Right lobe of liver (tissue), 6 donors: ENCODE data around the gene IER2. TPM values are rescaled to one million over a fixed set of nuclear protein-coding genes. Genes with fewer than 3 reads are reported as not detected.

ENCODE experiments used
- ATAC-seq, 4 donors: fragments of 200-7000 bp; cut with Tn5 transposase; one replicate each; pipeline ENCODE4 v1.9.1; 2020; ENCODE audit warnings: mild to moderate bottlenecking in 4 of 4, moderate library complexity in 4 of 4
- DNase-seq, 3 donors: peaks; one replicate each; pipeline ENCODE4 v3.0.0-alpha.2; 2020
- H3K27ac ChIP-seq, 3 donors: fragments of 200-600 bp; one replicate each; pipeline ENCODE4 v1.8.0; 2022
- H3K27me3 ChIP-seq, 2 donors: fragments of 200-600 bp; one replicate each; pipeline ENCODE4 v1.8.0; 2022
- H3K36me3 ChIP-seq, 4 donors: fragments of 200-600 bp; sonication (generic) in 1 of 4; one replicate each; pipeline versions ENCODE4 v1.5.1 to v1.8.0; 2017 to 2022; ENCODE audit warnings: control low read depth in 1 of 4
- H3K4me1 ChIP-seq, 4 donors: fragments of 200-600 bp; sonication (generic) in 1 of 4; one replicate each; pipeline versions ENCODE4 v1.5.1 to v1.8.0; 2017 to 2022; ENCODE audit warnings: control low read depth in 1 of 4
- H3K4me3 ChIP-seq, 3 donors: fragments of 200-600 bp; one replicate each; pipeline ENCODE4 v1.8.0; 2022
- H3K9me3 ChIP-seq, 4 donors: fragments of 200-600 bp; sonication (generic) in 1 of 4; one replicate each; pipeline versions ENCODE4 v1.5.1 to v1.8.0; 2017 to 2022; ENCODE audit warnings: control low read depth in 1 of 4
- CTCF ChIP-seq, 4 donors: fragments of 200-600 bp in 3 of 4; fragments of 450-650 bp in 1 of 4; IDR thresholded peaks; one replicate each; pipeline versions ENCODE4 v1.5.1 to v1.8.0; 2016 to 2022; ENCODE audit warnings: antibody characterized with exemption in 4 of 4, mild to moderate bottlenecking in 2 of 4
- POLR2A ChIP-seq: fragments of 450-650 bp; IDR thresholded peaks from one replicate; pipeline ENCODE4 v1.6.1; 2017; ENCODE audit warnings: antibody characterized with exemption, mild to moderate bottlenecking
- WGBS: methylation state at CpG from one replicate; pipeline ENCODE4 v1.1.6; 2018; ENCODE audit warnings: low coverage, low lambda C conversion rate; ENCODE audit not compliant: insufficient coverage; ENCODE audit errors: missing lambda C conversion rate; 5-methylcytosine and 5-hydroxymethylcytosine counted together
- intact Hi-C, 2 donors: fragments of 100-400 bp; cut with DNase I; formaldehyde crosslinking; loops; one replicate each; pipeline versions ENCODE4 v1.11.2 to v1.14.1; 2022
- total RNA-seq, 6 experiments: library from RNA; depleted of rRNA in 2 of 6; stranded (reverse); fragments of >200 nt in 2 of 6; fragmentation: NEBNext Ultra II Directional in 3 of 6; extraction: Animal tissue kit (Norgen Biotek cat#: 25700) in 3 of 6; gene quantifications; one replicate each; pipeline versions ENCODE4 v1.1.0 to v1.2.4, GENCODE V29; 2016 to 2023
- donor health status: DM: no; HTN: yes; CAD: no.
- donor health status: DM: no; HTN: no; CAD: no.
- donor health status: DM: no; HTN: no; CAD: no.
- donor health status: DM: no; HTN: yes; CAD: no.
- donor health status: DM: no; HTN: yes; CAD: no.

The IER2 gene
- total RNA-seq, 6 experiments from 2014 or later = 19.1 to 86.6 (median 23.8) TPM

GRCh38 chr19:13121551-13122274, 28.5 kb upstream of the IER2 start:
- Histone ChIP-seq H3K9me3 (no peaks in the 10 kb centered on the region), H3K4me3 (no peak overlapping the region), H3K4me1 (peaks cover 0 to 8% (median 3%) of the 10 kb centered on the region in 4 donors), H3K27ac (no peak overlapping the region), H3K36me3 (no peaks in the 10 kb centered on the region), H3K27me3 (no peaks in the 10 kb centered on the region)
- ATAC-seq = no peak
- intact Hi-C loops = no loop called here
- 66% methylated on average over 8 of the region's 18 CpGs for WGBS
- TF ChIP-seq POLR2A = no peak
- TF ChIP-seq CTCF (IDR thresholded peaks at IDR 0.05) = no peak
- no peak for DNase-seq

- no peak overlapping the region for H3K4me3 ChIP-seq
- 66% methylated on average over 3 of the region's 13 CpGs for WGBS
- DNase-seq = no peak
- H3K9me3 ChIP-seq = no peaks in the 10 kb centered on the region
- intact Hi-C loops = no loop called here
- H3K4me1 ChIP-seq = peaks cover 0 to 8% (median 3%) of the 10 kb centered on the region in 4 donors
- no peak overlapping the region for H3K27ac ChIP-seq
- ATAC-seq = no peak
- no peak for TF ChIP-seq CTCF (IDR thresholded peaks at IDR 0.05)
- TF ChIP-seq POLR2A = no peak
- H3K36me3 ChIP-seq = no peaks in the 10 kb centered on the region
- no peaks in the 10 kb centered on the region for H3K27me3 ChIP-seq
Measured at GRCh38 chr19:13122275-13122878, 27.8 kb upstream of the IER2 start.

- no peak for TF ChIP-seq CTCF (IDR thresholded peaks at IDR 0.05)
- no peak for TF ChIP-seq POLR2A
- no peak for ATAC-seq
- Histone ChIP-seq H3K36me3 (no peaks in the 10 kb centered on the region), H3K27me3 (no peaks in the 10 kb centered on the region), H3K4me1 (peaks cover 0 to 14% (median 6%) of the 10 kb centered on the region in 4 donors), H3K27ac (no peak overlapping the region), H3K9me3 (no peaks in the 10 kb centered on the region), H3K4me3 (no peak overlapping the region)
- intact Hi-C loops = no loop called here
- 89% methylated on average over 15 of the region's 20 CpGs for WGBS
- DNase-seq = no peak
Measured at GRCh38 chr19:13122980-13123957, 26.9 kb upstream of the IER2 start.

DNA sequence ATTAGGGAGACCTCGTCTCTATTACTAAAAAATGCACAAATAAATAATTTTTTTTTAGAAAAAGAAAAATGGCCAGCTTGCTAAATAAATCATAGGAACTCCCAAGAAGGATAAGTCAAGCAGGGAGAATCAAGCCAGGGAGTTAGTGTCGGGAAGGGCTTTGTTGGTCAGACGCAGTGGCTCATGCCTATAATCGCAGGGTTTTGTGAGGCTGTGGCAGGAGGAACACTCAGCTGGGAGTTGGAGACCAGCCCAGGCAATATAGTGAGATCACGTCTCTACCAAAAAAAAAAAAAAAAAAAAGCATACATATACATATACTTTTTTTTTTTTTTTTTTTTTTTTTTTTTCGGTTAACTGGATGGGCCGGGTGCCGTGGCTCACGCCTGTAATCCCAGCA, 23.2 kb upstream of the IER2 start:
- Histone ChIP-seq H3K9me3 (no peaks in the 10 kb centered on the region), H3K4me1 (peaks cover 0 to 17% (median 8%) of the 10 kb centered on the region in 4 donors), H3K27me3 (no peaks in the 10 kb centered on the region), H3K27ac (no peak overlapping the region), H3K4me3 (no peak overlapping the region), H3K36me3 (no peaks in the 10 kb centered on the region)
- 89% methylated on average over 8 of the region's 9 CpGs for WGBS
- intact Hi-C loops = no loop called here
- DNase-seq (no peak), ATAC-seq (no peak)
- no peak for TF ChIP-seq POLR2A
- TF ChIP-seq CTCF (IDR thresholded peaks at IDR 0.05) = no peak
